Keratinocyte (primary cell): Measurements from ENCODE around the gene BCAP31.

Source experiments
- CTCF ChIP-seq, 3 experiments: IDR thresholded peaks in 1 of 3; conservative IDR thresholded peaks in 1 of 3; optimal IDR thresholded peaks in 1 of 3; 2 replicates in 2 of 3; 3 replicates in 1 of 3; pipeline versions ENCODE3 to v1.5.1; 2011; ENCODE audit warnings: low read length in 3 of 3, mild to moderate bottlenecking in 3 of 3, moderate library complexity in 2 of 3, control low read depth in 1 of 3, inconsistent platforms in 1 of 3; ENCODE audit not compliant: insufficient read depth in 2 of 3; ENCODE audit errors: extremely low read depth in 1 of 3
- EZH2 ChIP-seq: IDR thresholded peaks from one replicate; pipeline ENCODE4 v1.6.1; 2012; ENCODE audit warnings: inconsistent platforms, mild to moderate bottlenecking, low read length, moderate library complexity

GRCh38 chrX:153662266-153662665 lies 61.9 kb downstream of the BCAP31 start:
- peak; percentile 26 to 59 (median 42) for TF ChIP-seq CTCF (optimal IDR thresholded peaks at IDR 0.05 in 1 of 3, IDR thresholded peaks at IDR 0.05 in 1 of 3, conservative IDR thresholded peaks at IDR 0.05 in 1 of 3; ENCODE audit: extremely low read depth in 1 of 3, insufficient read depth in 2 of 3, low read length in 3 of 3)
- no peak for TF ChIP-seq EZH2
